GM21528 (cell line): ENCODE data around the gene TMEM86A.

Experiments used
- ATAC-seq: cut with Tn5 transposase; IDR thresholded peaks from one replicate; pipeline ENCODE4 v1.9.1; 2021; ENCODE audit warnings: mild to moderate bottlenecking, moderate library complexity; ENCODE audit not compliant: unreplicated experiment, low FRiP score

Gene TMEM86A

DNA sequence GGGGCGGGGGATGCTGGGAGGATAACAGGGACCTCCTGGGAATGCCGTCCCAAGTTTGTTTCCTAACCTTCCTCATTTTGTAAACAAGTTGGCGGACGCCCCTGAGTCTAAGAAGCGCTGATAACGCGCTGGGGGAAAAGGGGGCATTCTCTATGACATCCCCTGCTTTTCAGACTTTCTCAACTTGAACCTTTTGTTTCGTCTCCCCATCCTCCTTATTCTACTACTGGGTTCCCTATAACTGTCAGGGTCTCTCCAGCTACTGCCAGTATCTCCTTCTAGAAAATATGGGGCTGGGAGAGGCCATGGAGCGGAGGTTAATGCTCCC is 654 bp downstream of the TMEM86A start:
- no peak for ATAC-seq

DNA sequence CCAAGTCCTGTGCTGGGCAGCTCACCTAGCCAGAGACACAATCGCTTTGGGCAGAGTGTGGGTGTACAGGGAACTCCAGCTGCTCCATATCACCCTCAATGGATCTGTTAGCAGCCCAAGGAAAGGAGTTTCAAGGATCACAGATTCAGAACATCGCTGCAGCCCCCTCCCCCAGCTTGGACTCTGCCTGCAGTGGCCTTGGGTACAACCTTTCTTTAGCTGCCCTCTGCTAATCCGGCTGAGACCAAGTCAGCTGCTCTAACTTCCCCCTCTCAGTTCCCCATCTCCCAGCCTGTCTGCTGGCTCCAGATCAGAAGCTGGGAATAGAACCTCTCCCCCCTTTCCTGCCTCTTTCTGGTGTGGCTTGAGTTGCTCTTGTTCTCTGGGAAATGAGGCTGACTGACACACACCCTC is 1.3 kb downstream of the TMEM86A start:
- no peak for ATAC-seq

DNA sequence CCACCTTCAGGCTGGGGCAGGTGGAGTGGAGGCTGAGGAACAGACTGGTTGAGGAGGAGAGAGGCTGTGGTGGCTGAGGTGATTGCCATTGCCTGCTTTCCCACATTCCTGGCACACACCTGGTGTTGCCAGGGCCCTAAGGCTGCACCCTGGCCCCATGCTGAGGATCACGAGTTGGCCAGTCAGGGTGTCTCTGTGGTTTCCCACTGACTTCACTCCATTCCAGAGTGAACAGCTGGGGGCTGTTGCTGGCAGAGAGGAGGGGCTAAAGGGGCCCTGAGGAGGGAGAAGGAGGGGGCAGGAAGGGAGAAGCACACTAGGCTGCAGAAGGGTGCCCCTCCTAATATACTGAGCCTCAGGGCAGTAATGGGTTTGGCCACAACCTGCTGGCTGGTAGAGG is 1.8 kb downstream of the TMEM86A start:
- no peak for ATAC-seq

DNA sequence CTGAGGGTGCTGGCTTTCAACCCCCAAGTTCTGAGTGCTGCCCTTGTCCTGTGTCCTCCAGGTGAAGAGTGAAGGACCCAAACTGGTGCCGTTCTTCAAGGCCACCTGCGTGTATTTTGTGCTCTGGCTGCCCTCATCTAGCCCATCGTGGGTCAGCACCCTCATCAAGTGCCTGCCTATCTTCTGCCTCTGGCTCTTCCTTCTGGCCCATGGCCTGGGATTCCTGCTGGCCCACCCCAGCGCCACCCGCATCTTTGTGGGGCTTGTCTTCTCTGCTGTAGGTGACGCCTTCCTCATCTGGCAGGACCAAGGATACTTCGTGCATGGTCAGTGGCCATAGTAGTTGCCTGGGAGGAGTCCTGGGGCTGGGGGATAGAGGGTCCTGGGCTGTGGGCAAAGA is 2.3 kb downstream of the TMEM86A start:
- no peak for ATAC-seq

DNA sequence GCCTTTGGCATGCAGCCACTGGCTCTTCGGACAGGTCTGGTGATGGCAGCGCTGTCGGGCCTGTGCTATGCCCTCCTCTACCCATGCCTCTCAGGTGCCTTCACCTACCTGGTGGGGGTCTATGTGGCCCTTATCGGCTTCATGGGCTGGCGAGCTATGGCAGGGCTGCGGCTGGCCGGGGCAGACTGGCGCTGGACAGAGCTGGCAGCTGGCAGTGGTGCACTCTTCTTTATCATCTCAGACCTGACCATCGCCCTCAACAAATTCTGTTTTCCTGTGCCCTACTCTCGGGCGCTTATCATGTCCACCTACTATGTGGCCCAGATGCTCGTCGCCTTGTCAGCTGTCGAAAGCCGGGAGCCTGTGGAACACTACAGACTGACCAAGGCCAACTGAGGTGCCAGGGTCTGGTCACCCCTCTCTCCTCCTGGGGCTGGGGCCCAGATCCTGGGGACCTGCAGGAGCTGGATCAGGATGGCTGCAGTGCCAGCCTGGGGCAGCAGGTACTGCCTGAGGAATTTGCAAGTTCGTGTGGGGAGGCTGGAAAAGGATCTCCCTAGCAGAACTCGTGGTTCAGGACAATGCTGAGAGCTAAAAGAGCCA is 3.1 kb downstream of the TMEM86A start:
- no peak for ATAC-seq

DNA sequence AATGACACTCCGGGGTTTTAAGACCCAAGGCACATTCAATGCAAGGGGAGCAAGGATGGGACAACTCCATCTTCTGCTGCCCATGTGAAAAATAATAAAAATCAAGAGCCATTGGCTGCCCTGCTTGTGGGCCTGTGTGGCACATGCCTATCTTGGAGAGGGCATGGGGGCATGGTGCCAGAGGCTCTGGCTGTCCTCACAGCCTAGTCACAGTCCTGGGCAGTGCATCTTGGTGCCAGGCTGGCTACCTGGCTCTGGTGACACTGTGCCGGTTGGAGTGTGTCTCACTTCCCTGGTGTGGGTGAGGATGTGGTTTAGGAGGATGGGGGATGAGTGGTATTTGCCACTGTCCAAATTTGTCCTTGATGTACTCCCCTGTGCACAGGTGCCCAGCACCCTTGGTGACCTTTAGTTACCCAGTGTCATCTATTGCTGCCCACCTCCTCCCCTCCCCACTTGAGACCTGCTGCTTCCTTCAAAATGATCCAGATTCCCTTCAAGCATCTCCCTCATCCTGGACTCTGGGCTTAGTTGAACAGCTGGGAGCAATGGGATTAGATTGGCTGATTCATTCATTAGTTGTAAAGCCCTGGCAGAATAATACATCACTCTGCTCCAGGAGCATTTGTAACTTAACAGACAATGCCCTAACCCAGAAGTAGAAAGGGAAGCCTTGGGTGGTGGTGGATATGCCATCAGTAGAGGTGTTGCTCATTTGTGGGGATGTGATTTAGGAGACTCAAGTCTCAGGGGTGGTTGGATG is 4.6 kb downstream of the TMEM86A start:
- ATAC-seq, result no peak

DNA sequence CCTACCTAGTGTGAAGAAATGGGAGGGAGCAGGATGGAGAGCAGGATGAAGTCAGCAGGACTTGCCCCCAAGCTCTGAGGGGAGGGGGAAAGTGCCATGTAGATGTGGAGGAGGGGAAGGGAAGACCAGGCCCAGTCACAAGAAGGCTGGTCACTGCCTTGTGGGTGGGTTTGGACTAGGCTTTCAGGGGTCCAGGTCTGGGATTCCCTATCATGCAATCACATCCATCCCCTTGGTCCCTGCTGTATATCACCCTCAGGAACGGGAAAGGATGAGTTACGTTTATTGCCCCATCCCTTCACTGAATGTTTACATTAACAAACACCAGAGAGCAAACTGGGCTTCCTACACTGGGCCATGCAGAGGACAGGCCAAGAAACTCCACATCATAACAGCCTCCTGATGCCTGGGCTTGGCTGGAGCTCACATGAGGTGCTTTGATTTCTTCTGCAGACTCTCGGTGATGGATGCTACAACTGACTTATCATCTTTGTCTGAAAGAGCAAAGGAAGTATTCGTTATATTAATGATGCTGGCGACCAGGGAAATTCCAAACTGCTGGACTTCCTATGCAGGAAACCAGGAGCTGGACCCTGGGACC is 5.6 kb downstream of the TMEM86A start:
- ATAC-seq, result no peak

DNA sequence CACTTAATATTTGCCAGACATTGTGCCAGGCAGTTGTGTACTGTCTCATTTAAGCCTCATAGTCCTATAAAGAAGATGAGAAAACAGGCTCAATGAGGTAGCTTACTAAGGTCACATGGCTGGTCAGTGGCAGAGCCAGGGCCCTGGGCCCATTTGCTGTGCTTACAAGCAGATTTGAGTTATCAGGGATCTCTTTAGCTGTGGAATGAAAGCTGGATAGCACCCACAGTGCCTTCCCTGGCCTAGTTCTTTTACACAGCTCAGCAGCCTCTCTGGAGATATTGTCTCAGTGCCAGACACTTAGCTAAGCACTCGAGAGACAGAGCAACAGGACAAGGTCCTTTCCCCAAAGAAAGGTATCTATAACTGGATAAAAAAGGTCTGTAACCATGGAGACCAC is 6.1 kb downstream of the TMEM86A start:
- no peak for ATAC-seq

DNA sequence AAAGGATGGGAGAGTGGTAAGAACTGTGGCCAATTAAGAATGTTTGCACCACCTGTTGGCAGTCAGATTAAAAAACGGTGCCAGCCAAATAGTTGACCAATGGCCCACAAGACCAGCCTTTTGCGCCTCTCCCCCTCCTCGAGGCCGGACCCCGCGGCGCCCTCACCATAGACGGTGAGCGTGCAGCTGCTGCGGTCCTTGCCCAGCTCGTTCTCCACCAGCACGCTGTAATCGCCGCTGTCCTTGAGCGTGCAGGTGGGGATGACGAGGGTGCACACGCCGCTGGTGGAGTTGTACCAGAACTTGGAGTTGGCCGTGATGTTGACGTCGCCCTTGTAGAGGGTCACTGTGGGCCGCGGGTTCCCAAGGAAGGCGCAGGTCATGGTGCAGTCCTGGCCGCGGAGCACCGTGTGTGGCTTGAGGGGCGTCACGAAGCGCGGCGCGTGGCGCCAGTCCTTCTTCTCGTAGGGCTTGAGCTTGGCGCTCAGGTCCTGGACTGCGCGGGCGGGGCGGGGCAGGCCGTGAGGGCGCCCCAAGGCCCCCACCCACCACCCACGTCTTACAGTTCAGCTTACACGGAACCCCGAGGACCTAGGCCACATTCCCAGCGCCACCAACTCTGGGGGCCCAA is 7.2 kb downstream of the TMEM86A start:
- ATAC-seq, result no peak

DNA sequence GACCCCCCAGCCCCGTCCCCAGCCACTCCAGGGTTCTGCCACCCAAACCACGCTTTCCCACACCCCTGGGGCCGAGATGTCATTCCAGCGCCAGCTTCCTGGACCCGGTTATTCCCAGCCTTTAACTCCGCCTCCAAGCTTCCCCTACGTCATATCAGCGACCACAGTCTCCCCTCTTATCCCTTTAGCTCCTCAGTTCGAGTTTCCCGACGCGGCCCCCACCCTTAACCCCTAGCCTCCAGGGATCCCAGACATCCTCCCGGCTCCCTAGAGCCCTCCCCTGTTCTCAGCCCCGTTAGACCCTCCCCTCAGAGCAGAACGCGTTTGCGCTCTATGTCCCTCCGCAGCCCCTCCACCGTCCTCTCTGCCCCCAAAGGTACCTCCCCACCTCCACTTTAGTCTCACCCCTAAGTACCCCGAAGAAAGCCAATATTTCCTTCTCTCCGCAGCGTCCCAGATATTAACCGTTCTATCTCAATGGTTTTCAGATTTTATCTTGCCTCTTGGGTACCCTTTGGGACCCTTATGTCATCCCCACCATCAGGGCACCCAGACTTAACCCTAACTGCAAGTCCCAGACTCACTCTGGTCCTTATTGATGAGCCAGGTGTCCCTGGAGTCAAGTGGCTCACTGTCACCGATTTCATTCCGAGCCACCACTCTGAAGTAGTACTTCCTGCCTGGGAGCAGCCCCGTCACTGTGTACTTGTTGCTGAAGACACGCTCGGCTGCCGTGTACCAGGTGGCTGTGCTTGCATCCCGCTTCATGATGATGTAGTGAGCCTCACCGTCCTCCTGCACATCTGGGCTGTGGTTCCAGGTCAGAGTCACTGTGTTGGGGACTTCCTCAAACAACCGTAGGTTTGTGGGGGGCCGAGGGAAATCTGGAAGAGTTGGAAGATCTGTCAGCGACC is 8.0 kb downstream of the TMEM86A start:
- no peak for ATAC-seq

DNA sequence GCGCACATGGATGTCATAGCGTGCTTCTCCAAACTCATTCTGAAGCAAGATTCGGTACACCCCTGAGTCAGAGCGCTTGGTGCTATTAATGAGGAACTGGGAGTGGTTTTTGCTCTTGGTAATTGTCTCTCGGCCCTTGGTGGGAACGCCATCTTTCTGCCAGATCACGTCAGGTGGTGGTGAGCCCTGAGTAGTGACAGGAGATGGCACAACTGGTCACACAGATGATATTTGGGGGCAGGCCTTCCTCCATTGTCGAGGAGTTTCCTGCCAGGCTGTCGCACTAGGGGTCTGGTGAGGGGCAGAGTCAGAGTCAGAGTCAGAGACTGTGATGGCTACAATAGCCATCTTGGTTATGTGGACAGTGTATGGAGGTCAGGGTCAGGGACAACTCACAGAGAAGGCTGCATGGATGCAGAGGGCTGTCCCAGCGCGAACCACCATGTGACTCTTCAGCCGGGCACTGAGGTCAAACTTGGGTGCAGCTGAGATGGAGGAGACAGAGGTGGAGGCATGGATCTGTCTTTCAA is 9.3 kb downstream of the TMEM86A start:
- no peak for ATAC-seq

DNA sequence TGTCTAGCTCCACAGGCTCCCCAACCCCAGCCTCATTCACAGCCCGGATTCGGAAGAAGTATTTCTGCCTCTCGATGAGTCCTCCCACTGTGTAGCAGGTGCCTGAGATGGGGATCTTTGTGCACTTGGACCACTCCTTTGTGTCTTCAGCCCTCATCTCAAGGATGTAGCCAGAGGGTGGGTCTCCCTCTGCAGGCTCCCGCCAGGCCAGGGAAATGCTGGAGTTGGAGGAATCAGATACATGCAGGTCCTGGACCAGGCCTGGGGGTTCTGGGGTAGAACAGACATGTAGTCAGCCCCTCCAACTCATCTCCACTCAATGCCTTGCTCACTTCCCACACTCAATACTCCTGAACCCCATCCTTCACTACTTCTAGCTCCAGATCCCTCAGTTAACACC is 10.8 kb downstream of the TMEM86A start:
- no peak for ATAC-seq

DNA sequence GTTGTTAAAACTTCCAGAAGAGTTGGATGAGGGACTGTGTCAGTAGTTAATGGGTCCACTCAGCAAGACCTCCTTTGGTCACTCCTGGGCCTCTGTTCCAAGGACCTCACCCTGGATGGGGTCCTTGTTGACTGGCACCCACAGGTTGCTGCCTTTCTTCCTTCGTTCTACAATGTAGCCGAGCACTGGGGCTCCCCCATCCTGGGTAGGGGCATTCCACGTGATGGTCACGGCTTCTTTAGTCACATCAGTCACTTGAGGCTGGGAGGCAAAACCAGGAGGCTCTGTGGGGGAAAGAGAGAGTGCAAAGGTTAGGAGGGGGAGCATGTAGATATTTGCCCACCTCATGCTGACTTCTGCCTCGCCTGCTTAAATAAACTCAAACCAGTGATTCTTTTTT is 12.0 kb downstream of the TMEM86A start:
- no peak for ATAC-seq

DNA sequence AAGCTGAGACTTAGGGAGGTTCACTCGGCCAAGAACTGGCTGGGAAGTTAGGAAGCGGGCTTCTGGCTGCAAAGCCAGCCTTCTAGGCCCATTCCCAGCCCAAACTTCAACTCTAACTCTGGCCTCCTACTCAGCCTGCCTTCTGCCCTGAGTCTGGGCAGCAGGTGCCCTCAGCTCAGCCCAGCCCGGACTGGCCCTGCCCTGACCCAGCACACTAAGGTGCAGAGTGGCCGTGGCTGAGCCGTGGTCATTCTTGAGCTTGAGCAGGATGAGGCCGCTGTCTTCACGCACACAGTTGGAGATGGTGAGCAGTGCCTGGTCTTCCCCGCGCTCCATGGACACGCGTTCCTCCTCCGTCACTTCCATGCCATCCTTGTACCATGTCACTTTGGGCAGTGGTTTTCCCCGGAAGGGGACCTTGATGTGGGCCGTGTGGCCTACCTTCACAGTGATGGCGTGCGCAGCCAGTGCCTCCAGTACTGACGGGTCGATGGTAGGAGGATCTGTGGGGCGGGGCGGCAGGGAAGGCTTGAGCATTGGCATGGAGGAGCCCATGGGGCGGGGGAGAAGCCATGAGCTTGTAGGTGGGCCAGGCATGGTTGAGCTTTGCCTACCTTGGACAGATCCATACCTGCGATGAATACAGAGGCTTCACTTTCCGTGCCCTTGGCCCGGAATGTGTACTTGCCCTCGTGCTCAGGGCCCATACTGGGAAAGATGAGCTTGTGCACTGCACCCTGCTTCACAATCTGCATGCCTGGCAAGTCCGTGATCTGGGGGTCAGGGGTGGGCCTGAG is 15.3 kb downstream of the TMEM86A start:
- ATAC-seq, result no peak

DNA sequence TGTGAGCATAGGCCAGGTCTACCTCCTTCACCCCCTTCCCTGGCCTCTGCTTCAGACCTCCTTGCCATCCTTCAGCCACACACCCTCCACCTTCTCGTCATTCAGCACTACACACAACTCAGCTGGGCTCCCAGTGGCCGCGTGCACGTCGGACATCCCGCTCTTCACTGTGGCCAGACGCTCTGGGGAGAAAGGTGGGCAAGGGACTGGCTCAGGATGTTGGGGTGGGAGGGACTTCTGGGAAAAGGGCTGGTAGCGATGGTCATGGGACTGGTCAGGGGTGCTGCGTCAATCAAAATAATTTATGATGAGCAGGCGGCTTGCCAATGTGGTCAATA is 15.8 kb downstream of the TMEM86A start:
- ATAC-seq, result no peak

DNA sequence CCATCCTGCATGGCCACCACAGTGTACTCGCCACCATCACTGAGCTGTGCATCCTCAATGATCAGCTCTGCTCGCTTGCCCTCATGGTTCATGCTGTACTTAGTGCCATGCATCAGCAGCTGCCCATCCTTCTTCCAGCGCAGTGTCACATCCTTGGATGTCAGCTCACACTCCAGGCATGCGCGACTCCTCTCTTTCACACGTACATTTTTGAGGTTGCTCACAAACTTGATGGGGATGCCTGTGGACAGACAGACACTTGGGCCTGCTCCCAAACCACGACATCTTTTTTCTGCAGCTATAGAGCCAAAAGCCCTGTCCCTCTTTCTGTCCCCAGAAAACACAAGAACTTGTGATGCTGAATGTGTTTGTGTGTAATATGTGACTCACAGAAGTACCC is 16.9 kb downstream of the TMEM86A start:
- no peak for ATAC-seq

DNA sequence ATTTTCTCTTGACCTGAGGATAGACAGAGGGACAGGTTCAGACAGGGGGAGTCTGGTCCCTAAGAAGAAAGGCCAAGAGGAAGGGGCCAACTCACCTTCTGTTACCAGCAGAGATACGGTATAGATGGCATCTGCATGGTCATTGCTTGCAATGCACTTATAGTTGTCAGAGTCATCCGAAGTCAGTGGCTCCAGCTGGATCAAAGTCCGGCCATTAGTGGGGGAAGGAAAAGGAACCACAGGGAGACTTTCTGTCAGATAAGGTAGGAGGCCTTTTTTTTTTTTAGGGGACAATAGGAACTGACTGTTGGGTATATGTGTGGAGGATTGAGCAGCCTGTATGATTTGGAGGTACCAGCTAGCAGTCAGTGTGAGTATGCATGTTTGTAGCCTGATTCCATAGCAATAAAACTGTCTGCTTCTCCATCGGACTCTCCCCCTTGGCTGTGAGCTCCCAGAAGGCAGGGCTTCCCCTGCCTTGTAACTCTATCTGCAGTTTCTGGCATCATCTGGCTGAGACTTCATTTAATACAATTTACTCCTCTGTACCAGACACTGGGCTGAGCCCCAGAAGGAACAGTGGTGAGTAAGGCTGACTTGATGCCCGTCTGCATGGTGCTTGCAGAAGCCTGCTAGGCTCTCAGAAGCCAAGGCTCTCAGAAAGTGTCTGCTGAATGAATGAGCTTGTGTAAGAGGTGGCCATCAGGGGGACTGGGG is 21.7 kb downstream of the TMEM86A start:
- no peak for ATAC-seq

DNA sequence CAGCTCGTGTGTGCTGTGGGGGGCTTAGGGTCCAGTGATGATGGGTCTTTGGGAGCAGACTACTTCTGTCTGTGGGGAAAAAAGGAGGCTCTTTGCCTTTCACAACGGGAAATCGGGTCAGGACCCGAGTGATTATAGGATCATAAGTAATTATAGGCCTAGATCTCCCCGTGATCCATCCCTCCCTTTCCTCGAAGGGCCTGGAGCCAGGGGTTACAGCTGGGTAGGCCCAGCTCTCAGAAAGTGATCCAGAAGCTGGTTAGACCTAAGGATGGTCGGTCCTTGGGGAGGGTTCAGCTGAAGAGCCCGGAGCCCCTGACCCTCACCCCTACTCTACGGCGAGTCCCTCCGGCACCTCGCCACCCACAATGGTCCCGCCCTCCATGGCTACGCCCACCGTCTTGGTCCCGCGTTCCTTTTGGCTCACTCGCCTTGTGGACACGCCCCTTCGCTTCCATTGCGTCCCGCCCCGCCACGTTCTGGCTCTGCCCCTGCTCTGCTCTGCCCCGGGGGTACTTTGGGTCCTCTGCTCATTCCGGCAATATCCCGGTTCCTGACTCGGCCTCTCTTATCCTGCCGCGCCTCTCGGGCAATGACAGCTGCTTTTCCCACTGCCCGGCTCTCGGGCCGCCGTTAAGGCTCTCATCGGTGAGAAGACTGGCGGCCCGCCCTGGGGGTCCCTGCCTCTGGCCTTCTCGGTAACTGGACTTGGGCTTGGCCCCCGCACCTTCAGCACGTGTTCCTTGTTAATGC is 22.4 kb downstream of the TMEM86A start:
- peak; percentile 71 for ATAC-seq
